Endothelial cell of umbilical vein (primary cell): Measurements from ENCODE around the gene SORCS1. TPM values are rescaled to one million over a fixed set of nuclear protein-coding genes. Genes with fewer than 3 reads are reported as not detected.

Experiments used
- BruUV-seq: library from RNA; stranded (reverse); fragments of 400-500 nt; replicated peaks from 2 replicates; lab custom pipeline; 2021; lab: Mats Ljungman, UMichigan
- CTCF ChIA-PET: fragments of 300-600, 350-600 bp; sonication (Branson Sonifier 250); formaldehyde crosslinking; loops from one replicate; lab custom pipeline; 2021; ENCODE audit warnings: antibody characterized with exemption, inconsistent platforms; lab: Charles Lee
- POLR2A ChIA-PET: fragments of 300-600, 350-600 bp; sonication (Branson Sonifier 250); formaldehyde crosslinking; loops from one replicate; lab custom pipeline; 2021; ENCODE audit warnings: antibody characterized with exemption, inconsistent platforms; lab: Charles Lee
- DNase-seq: peaks from one replicate; pipeline ENCODE4 v3.0.0-alpha.2; 2011; ENCODE audit warnings: low read depth, low spot score
- FAIRE-seq: peaks from 2 replicates; lab custom pipeline; 2011; peaks lifted over from hg19 to GRCh38; lab: Jason Lieb, UNC
- H2AFZ ChIP-seq: 2 replicates; pipeline ENCODE4 v1.6.0; 2012; ENCODE audit warnings: low read depth, low read length, control low read depth, inconsistent platforms
- H3K27ac ChIP-seq: 2 replicates; pipeline ENCODE4 v1.5.1; 2011; ENCODE audit warnings: low read depth, mild to moderate bottlenecking, control low read depth, low read length, moderate library complexity; ENCODE audit not compliant: insufficient read depth
- H3K27me3 ChIP-seq, 2 experiments: 2 replicates each; pipeline versions ENCODE4 v1.6.0 to v1.6.1; 2011; ENCODE audit warnings: low read length in 2 of 2, mixed read lengths in 1 of 2; ENCODE audit not compliant: control insufficient read depth in 2 of 2, insufficient read depth in 2 of 2
- H3K36me3 ChIP-seq, 2 experiments: 2 replicates in 1 of 2; 3 replicates in 1 of 2; pipeline ENCODE4 v1.5.1; 2011; ENCODE audit warnings: low read length in 2 of 2, mild to moderate bottlenecking in 1 of 2, moderate library complexity in 1 of 2; ENCODE audit not compliant: control insufficient read depth in 2 of 2, insufficient read depth in 2 of 2; ENCODE audit errors: extremely low read depth in 1 of 2
- H3K4me1 ChIP-seq: 3 replicates; pipeline ENCODE4 v1.5.1; 2011; ENCODE audit warnings: mild to moderate bottlenecking, low read length; ENCODE audit not compliant: control insufficient read depth, insufficient read depth; ENCODE audit errors: extremely low read depth
- H3K4me2 ChIP-seq: 2 replicates; pipeline ENCODE4 v1.6.1; 2011; ENCODE audit warnings: low read length, control low read depth, mixed read lengths; ENCODE audit not compliant: insufficient read depth
- H3K4me3 ChIP-seq, 3 experiments: fragments of 200-600 bp in 1 of 3; sonication (generic), shearing (Covaris generic) in 1 of 3; replicated peaks in 1 of 3; 2 replicates each; pipeline ENCODE4 v1.5.1; 2011 to 2016; ENCODE audit warnings: control low read depth in 3 of 3, low read length in 3 of 3, mild to moderate bottlenecking in 2 of 3, inconsistent platforms in 1 of 3, low read depth in 1 of 3, moderate library complexity in 1 of 3; ENCODE audit not compliant: insufficient read depth in 1 of 3
- H3K79me2 ChIP-seq: 2 replicates; pipeline ENCODE4 v1.6.0; 2012; ENCODE audit warnings: low read length, inconsistent platforms; ENCODE audit not compliant: control insufficient read depth, insufficient read depth
- H3K9ac ChIP-seq: replicated peaks from 2 replicates; pipeline ENCODE3; 2011; ENCODE audit warnings: low read length, control low read depth; ENCODE audit not compliant: insufficient read depth; ENCODE audit errors: extremely low read depth
- H3K9me1 ChIP-seq: replicated peaks from 3 replicates; pipeline ENCODE4 v1.6.0; 2011; ENCODE audit warnings: mild to moderate bottlenecking, low read length; ENCODE audit not compliant: control insufficient read depth, insufficient read depth; ENCODE audit errors: extremely low read depth
- H3K9me3 ChIP-seq: replicated peaks from 2 replicates; pipeline ENCODE4 v1.5.1; 2012; ENCODE audit warnings: low read length, inconsistent platforms; ENCODE audit not compliant: control insufficient read depth, insufficient read depth
- H4K20me1 ChIP-seq: replicated peaks from 2 replicates; pipeline ENCODE3; 2011; ENCODE audit warnings: mild to moderate bottlenecking, low read length; ENCODE audit not compliant: control insufficient read depth, insufficient read depth; ENCODE audit errors: extremely low read depth
- EZH2 ChIP-seq: IDR thresholded peaks from 2 replicates; pipeline ENCODE4 v1.6.1; 2012; ENCODE audit warnings: borderline replicate concordance, low read depth, mild to moderate bottlenecking, moderate library complexity, low read length, inconsistent platforms; ENCODE audit not compliant: severe bottlenecking
- FOS ChIP-seq: IDR thresholded peaks from 2 replicates; pipeline ENCODE4 v1.6.1; 2011; ENCODE audit warnings: mild to moderate bottlenecking, low read length, moderate library complexity, borderline replicate concordance; ENCODE audit not compliant: insufficient read depth
- GATA2 ChIP-seq: IDR thresholded peaks from 2 replicates; pipeline ENCODE4 v1.7.0; 2011; ENCODE audit warnings: low read depth, mild to moderate bottlenecking, moderate library complexity, mixed read lengths, low read length; ENCODE audit not compliant: insufficient read length, insufficient read depth
- JUN ChIP-seq: IDR thresholded peaks from 2 replicates; pipeline ENCODE4 v1.6.1; 2011; ENCODE audit warnings: borderline replicate concordance, low read depth; ENCODE audit not compliant: insufficient read length, insufficient read depth
- MAX ChIP-seq: IDR thresholded peaks from 2 replicates; pipeline ENCODE4 v1.6.1; 2011; ENCODE audit not compliant: insufficient read depth, insufficient read length
- MYC ChIP-seq: IDR thresholded peaks from one replicate; pipeline ENCODE4 v1.6.1; 2011; ENCODE audit warnings: mild to moderate bottlenecking, low read depth, low read length
- POLR2A ChIP-seq: IDR thresholded peaks from 2 replicates; pipeline ENCODE4 v1.6.1; 2012; ENCODE audit warnings: low read depth, mild to moderate bottlenecking, control low read depth, low read length
- POLR2AphosphoS5 ChIP-seq: IDR thresholded peaks from 2 replicates; pipeline ENCODE4 v1.6.1; 2012; ENCODE audit warnings: low read depth, mild to moderate bottlenecking, control low read depth, low read length, moderate library complexity; ENCODE audit not compliant: insufficient read depth
- dilution Hi-C: fragments of 300-500 bp; cut with MboI; formaldehyde crosslinking; loops from one replicate; pipeline ENCODE4 v1.15.0; 2019; ENCODE audit warnings: low sequenced_read_pairs; ENCODE audit not compliant: extremely low pct_ligation_motif_present
- intact Hi-C: fragments of 100-400 bp; cut with micrococcal nuclease; formaldehyde crosslinking; loops from one replicate; pipeline ENCODE4 v1.10.0; 2022
- polyA plus RNA-seq, 4 experiments: library from polyadenylated mRNA; depleted of rRNA in 3 of 4; stranded (reverse) in 3 of 4; unstranded in 1 of 4; fragments of >200 nt; gene quantifications; 2 replicates each; pipeline versions ENCODE4 v1.2.1 to v1.2.3, GENCODE V29; 2011 to 2012; ENCODE audit warnings: missing spikeins in 1 of 4
- total RNA-seq: library from RNA; stranded (reverse); gene quantifications from 2 replicates; pipeline ENCODE4 v1.2.3, GENCODE V29; 2021
- TF ChIP-seq, protein P1 (sequence below), 2 donors: IDR thresholded peaks; 1 replicate in 1 of 2; 2 replicates in 1 of 2; pipeline ENCODE4 v1.5.1; 2011; ENCODE audit warnings: low read length in 2 of 2, mild to moderate bottlenecking in 2 of 2, moderate library complexity in 2 of 2, control low read depth in 1 of 2, inconsistent platforms in 1 of 2, low read depth in 1 of 2; ENCODE audit not compliant: insufficient read depth in 1 of 2; ENCODE audit errors: extremely low read depth in 1 of 2

SORCS1 gene
- total and polyA plus RNA-seq, 2 donors (not counting 3 experiments of a cell fraction or from before 2014, with no cell fraction given), result not detected

- no peak overlapping the region for H2AFZ ChIP-seq
- no peaks in the 10 kb centered on the region for H3K9me1 ChIP-seq
- BruUV-seq, result no TSS peak
- H3K4me1 ChIP-seq, result no peaks in the 10 kb centered on the region
- intact Hi-C loops (no loop called here), dilution Hi-C loops (no loop called here)
- no peaks in the 10 kb centered on the region for H3K27me3 ChIP-seq
- H3K27ac ChIP-seq, result no peak overlapping the region
- no peaks in the 10 kb centered on the region for H3K36me3 ChIP-seq
- no peaks in the 10 kb centered on the region for H4K20me1 ChIP-seq
- ChIA-PET CTCF (no interaction called here), POLR2A (no interaction called here)
- no peak overlapping the region for H3K9ac ChIP-seq
- DNase-seq (no peak), FAIRE-seq (no peak)
- H3K4me3 ChIP-seq, result no peak overlapping the region
- H3K4me2 ChIP-seq, result no peak overlapping the region
- H3K79me2 ChIP-seq, result no peaks in the 10 kb centered on the region
- TF ChIP-seq, protein P1, sequence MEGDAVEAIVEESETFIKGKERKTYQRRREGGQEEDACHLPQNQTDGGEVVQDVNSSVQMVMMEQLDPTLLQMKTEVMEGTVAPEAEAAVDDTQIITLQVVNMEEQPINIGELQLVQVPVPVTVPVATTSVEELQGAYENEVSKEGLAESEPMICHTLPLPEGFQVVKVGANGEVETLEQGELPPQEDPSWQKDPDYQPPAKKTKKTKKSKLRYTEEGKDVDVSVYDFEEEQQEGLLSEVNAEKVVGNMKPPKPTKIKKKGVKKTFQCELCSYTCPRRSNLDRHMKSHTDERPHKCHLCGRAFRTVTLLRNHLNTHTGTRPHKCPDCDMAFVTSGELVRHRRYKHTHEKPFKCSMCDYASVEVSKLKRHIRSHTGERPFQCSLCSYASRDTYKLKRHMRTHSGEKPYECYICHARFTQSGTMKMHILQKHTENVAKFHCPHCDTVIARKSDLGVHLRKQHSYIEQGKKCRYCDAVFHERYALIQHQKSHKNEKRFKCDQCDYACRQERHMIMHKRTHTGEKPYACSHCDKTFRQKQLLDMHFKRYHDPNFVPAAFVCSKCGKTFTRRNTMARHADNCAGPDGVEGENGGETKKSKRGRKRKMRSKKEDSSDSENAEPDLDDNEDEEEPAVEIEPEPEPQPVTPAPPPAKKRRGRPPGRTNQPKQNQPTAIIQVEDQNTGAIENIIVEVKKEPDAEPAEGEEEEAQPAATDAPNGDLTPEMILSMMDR (IDR thresholded peaks at IDR 0.05; ENCODE audit: extremely low read depth in 1 of 2, insufficient read depth in 1 of 2, low read depth in 1 of 2, low read length in 2 of 2), result no peak
- TF ChIP-seq JUN (no peak), MYC (no peak), POLR2A (no peak), MAX (no peak), FOS (no peak), EZH2 (no peak), POLR2AphosphoS5 (no peak), GATA2 (no peak)
- H3K9me3 ChIP-seq, result peaks cover 3% of the 10 kb centered on the region
These were observed 374.9 kb downstream of the SORCS1 start for GRCh38 chr10:106789623-106790022.
